ENCODE measurements around the gene C1QTNF12. TPM values are rescaled to one million over a fixed set of nuclear protein-coding genes. Genes with fewer than 3 reads are reported as not detected.

Gene C1QTNF12
- total RNA-seq, 4 donors from 2014 or later, result 3.1 to 8.2 TPM; not detected in 2

DNA sequence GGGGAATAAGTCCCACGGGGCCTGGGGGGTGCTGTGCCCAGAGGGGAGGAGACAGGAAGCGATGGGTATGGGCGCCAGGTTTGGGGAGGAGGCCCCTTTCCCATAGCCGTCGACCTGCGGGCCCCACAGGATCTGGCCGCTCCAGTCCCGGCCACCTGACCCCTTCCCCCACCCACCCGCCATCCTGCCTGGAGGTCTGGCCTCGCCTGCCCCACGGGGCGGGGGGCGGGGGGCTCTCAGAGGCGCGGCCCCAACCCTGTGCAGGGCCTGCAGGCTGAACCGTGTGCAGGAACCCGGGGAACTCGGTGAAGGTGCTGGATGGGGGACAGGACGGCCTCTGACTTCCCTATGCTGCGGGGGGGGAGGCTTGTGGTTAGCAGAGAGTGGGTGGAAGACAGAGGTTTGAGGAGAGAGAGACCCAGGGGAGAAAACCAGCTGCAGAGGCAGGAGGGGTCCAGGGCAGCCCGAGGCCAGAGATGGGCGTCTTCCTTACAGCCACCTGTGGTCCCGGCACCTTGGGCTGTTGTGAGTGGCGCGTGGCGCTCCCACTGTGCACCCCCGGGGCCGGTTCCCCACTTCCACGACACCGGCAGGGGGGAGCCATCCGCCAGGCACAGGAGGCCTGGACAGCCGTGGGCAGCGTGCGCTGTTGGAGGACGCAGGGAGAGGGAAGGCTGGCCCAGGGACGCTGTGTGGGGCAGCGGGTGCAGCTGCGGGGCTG is 37.6 kb downstream of the C1QTNF12 start:
- no peak for DNase-seq
- TF ChIP-seq, protein P1, sequence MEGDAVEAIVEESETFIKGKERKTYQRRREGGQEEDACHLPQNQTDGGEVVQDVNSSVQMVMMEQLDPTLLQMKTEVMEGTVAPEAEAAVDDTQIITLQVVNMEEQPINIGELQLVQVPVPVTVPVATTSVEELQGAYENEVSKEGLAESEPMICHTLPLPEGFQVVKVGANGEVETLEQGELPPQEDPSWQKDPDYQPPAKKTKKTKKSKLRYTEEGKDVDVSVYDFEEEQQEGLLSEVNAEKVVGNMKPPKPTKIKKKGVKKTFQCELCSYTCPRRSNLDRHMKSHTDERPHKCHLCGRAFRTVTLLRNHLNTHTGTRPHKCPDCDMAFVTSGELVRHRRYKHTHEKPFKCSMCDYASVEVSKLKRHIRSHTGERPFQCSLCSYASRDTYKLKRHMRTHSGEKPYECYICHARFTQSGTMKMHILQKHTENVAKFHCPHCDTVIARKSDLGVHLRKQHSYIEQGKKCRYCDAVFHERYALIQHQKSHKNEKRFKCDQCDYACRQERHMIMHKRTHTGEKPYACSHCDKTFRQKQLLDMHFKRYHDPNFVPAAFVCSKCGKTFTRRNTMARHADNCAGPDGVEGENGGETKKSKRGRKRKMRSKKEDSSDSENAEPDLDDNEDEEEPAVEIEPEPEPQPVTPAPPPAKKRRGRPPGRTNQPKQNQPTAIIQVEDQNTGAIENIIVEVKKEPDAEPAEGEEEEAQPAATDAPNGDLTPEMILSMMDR (IDR thresholded peaks at IDR 0.05), result no peak
- TF ChIP-seq POLR2A (IDR thresholded peaks at IDR 0.05), result no peak
- no peaks in the 10 kb centered on the region for H3K9me3 ChIP-seq
- peaks cover 0 to 4% of the 10 kb centered on the region in 2 donors for H3K27me3 ChIP-seq
- H3K4me1 ChIP-seq, result peaks cover 0 to 19% of the 10 kb centered on the region in 2 donors
- H3K27ac ChIP-seq, result no peak overlapping the region
- H3K36me3 ChIP-seq, result no peaks in the 10 kb centered on the region
- intact Hi-C loops (cut with DNase I; ENCODE audit: low total_unique reads), result no loop called here
- no peak overlapping the region for H3K4me3 ChIP-seq

DNA sequence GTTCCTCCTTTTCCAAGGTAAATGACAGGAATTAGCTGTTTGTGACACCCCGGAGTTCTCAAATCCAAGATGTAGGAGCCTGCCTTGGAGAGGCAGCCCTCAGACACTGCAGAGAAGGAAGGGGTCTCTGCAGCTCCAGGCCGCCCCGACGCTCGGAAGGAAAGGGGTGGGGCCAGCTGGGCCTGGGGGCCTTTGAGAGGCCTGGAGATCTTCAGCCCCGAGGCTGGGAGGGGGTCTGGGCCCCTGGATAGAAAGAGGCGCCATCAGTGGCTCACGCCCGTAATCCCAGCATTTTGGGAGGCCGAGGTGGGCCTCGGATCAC is 39.0 kb downstream of the C1QTNF12 start:
- DNase-seq, result no peak
- H3K27me3 ChIP-seq, result peaks cover 0 to 4% of the 10 kb centered on the region in 2 donors

DNA sequence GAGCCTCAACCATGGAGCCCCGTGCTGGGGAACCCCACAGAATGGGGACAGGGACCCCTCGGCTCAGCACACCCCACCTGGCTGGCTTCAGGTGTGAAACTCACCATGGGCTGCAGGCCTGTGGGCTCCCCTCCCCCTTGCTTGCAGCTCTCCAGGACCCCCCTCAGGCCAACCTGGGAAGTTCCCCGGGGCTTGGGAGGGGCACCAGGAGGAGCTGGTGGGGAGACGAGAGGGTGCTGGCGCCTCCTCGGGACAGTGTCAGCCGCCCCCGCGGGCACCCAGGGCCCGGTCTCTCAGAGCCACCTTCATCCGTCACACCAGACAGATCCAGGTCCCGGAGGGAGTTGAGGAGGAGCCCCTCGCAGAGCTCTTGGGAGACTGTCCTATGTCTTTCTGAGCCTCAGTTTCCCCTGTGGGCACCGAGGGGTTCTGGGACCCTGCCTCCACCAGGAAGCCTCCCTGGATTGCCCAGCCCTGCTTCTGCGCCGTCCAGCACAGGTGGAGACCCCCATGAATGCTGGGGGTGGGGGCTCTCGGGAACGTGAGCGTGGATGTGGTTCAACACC is 39.5 kb downstream of the C1QTNF12 start:
- DNase-seq, result no peak
- TF ChIP-seq, protein P1 (IDR thresholded peaks at IDR 0.05), result no peak
- TF ChIP-seq POLR2A (IDR thresholded peaks at IDR 0.05), result no peak
- Histone ChIP-seq H3K4me1 (peaks cover 0 to 13% of the 10 kb centered on the region in 2 donors), H3K9me3 (no peaks in the 10 kb centered on the region), H3K4me3 (no peak overlapping the region), H3K36me3 (no peaks in the 10 kb centered on the region), H3K27me3 (peaks cover 0 to 4% of the 10 kb centered on the region in 2 donors), H3K27ac (no peak overlapping the region)
- intact Hi-C loops (cut with DNase I; ENCODE audit: low total_unique reads), result no loop called here

More for the DNA sequence above, 39.0 kb downstream of the C1QTNF12 start:
- no peak for TF ChIP-seq POLR2A (IDR thresholded peaks at IDR 0.05)
- TF ChIP-seq, protein P1 (IDR thresholded peaks at IDR 0.05), result no peak
- no peak overlapping the region for H3K4me3 ChIP-seq
- no peaks in the 10 kb centered on the region for H3K36me3 ChIP-seq
- H3K9me3 ChIP-seq, result no peaks in the 10 kb centered on the region
- intact Hi-C loops (cut with DNase I; ENCODE audit: low total_unique reads), result no loop called here
- peaks cover 0 to 13% of the 10 kb centered on the region in 2 donors for H3K4me1 ChIP-seq
- no peak overlapping the region for H3K27ac ChIP-seq

DNA sequence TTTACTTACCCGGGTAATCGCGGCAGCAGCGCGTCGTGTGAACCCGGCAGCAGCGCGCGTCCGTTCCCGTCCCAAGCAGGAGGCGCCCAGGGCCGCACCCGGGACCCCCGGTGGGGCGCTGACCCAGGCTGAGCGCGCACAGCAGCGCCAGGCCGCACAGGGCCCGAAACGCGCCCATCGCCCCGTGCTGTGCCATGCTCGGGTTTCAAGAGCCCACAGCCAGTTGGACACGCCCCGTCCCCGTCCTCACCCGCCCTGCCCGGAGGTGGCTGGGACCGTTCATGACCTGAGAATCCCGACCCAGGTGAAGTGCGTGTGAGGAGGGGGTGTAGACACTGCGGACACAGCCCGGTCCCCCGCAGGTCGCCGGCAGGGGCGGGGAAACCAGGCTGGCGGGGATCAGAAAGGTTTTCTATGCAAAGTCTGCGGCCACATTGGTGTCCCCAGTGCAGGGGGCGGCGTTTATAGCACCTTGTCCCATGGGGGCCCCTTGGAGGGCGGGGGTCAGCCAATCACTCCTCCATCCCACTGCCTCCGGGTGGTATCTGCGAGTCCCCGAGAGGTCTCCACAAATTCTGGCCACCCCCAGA is 40.1 kb downstream of the C1QTNF12 start, which contains the start of gene TNFRSF18:
TNFRSF18 (minus strand) TSS at position 217 of the 590 bp plus-strand sequence; CDS start at position 196, 21 bp downstream.
- H3K36me3 ChIP-seq, result no peaks in the 10 kb centered on the region
- intact Hi-C loops (cut with DNase I; ENCODE audit: low total_unique reads), result no loop called here
- H3K4me1 ChIP-seq, result peaks cover 0 to 13% of the 10 kb centered on the region in 2 donors
- H3K9me3 ChIP-seq, result no peaks in the 10 kb centered on the region
- H3K4me3 ChIP-seq, result no peak within 1 kb of the TSS
- no peak within 1 kb of the TSS for H3K27ac ChIP-seq
- no peak for DNase-seq
- TF ChIP-seq, protein P1 (IDR thresholded peaks at IDR 0.05), result no peak
- no peak for TF ChIP-seq POLR2A (IDR thresholded peaks at IDR 0.05)
- peaks cover 0 to 4% of the 10 kb centered on the region in 2 donors for H3K27me3 ChIP-seq
